ENCODE results near the gene GAS7. TPM values are rescaled to one million over a fixed set of nuclear protein-coding genes. Genes with fewer than 3 reads are reported as not detected.

GAS7 gene
- total and polyA plus RNA-seq, 2 experiments from 2014 or later: 1.9 to 10.7 TPM

DNA sequence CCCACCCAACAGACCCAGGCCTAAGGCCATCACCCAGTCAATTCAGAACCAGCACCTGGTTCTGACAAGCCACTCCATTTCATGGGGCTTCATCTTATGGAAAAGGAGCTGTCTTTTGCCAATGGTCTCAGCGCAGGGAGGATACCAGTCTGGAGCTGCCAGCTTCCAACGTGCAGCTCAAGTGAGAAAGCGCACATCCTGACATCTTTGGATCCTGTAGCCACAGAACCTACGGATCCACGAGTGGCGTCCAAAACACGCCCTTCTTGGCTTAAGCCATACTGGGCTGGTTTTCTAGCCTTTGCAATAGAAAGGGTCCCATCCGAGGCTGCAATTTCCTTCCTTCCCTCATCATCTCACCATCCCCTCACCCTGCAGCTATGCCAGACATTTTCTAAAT is 101.8 kb downstream of the GAS7 start:
- H3K36me3 Mint-ChIP-seq (ENCODE audit: low read depth): peaks cover 3% of the 10 kb centered on the region; the same call in 1 of the 3 replicates
- ATAC-seq (no peak), DNase-seq (ENCODE audit: low spot score) (no peak)
- Histone ChIP-seq H2AFZ (no peak overlapping the region), H3K79me2 (replicated peaks; ENCODE audit: insufficient read depth) (no peaks in the 10 kb centered on the region), H3K27me3 (ENCODE audit: insufficient read depth) (no peaks in the 10 kb centered on the region), H3K27ac (ENCODE audit: low read depth) (no peak overlapping the region), H3K36me3 (ENCODE audit: insufficient read depth) (no peaks in the 10 kb centered on the region), H3K4me2 (no peak overlapping the region), H3K4me3 (no peak overlapping the region), H3K9me2 (ENCODE audit: insufficient read depth) (no peaks in the 10 kb centered on the region), H3F3A (replicated peaks; ENCODE audit: low read depth) (no peaks in the 10 kb centered on the region), H4K20me1 (replicated peaks; ENCODE audit: insufficient read depth) (no peaks in the 10 kb centered on the region), H3K4me1 (ENCODE audit: insufficient read depth) (no peaks in the 10 kb centered on the region)
- TF ChIP-seq ZNF114 (CRISPR knock-in tag; IDR thresholded peaks at IDR 0.05): no peak
- no peak for TF ChIP-seq POLR2AphosphoS5 (IDR thresholded peaks at IDR 0.05; ENCODE audit: low read depth)
- no peak for TF ChIP-seq NANOG (IDR thresholded peaks at IDR 0.05; ENCODE audit: borderline replicate concordance)
- TF ChIP-seq EZH2 (IDR thresholded peaks at IDR 0.05; ENCODE audit: low read depth, unreplicated experiment): no peak
- TF ChIP-seq, protein P1, sequence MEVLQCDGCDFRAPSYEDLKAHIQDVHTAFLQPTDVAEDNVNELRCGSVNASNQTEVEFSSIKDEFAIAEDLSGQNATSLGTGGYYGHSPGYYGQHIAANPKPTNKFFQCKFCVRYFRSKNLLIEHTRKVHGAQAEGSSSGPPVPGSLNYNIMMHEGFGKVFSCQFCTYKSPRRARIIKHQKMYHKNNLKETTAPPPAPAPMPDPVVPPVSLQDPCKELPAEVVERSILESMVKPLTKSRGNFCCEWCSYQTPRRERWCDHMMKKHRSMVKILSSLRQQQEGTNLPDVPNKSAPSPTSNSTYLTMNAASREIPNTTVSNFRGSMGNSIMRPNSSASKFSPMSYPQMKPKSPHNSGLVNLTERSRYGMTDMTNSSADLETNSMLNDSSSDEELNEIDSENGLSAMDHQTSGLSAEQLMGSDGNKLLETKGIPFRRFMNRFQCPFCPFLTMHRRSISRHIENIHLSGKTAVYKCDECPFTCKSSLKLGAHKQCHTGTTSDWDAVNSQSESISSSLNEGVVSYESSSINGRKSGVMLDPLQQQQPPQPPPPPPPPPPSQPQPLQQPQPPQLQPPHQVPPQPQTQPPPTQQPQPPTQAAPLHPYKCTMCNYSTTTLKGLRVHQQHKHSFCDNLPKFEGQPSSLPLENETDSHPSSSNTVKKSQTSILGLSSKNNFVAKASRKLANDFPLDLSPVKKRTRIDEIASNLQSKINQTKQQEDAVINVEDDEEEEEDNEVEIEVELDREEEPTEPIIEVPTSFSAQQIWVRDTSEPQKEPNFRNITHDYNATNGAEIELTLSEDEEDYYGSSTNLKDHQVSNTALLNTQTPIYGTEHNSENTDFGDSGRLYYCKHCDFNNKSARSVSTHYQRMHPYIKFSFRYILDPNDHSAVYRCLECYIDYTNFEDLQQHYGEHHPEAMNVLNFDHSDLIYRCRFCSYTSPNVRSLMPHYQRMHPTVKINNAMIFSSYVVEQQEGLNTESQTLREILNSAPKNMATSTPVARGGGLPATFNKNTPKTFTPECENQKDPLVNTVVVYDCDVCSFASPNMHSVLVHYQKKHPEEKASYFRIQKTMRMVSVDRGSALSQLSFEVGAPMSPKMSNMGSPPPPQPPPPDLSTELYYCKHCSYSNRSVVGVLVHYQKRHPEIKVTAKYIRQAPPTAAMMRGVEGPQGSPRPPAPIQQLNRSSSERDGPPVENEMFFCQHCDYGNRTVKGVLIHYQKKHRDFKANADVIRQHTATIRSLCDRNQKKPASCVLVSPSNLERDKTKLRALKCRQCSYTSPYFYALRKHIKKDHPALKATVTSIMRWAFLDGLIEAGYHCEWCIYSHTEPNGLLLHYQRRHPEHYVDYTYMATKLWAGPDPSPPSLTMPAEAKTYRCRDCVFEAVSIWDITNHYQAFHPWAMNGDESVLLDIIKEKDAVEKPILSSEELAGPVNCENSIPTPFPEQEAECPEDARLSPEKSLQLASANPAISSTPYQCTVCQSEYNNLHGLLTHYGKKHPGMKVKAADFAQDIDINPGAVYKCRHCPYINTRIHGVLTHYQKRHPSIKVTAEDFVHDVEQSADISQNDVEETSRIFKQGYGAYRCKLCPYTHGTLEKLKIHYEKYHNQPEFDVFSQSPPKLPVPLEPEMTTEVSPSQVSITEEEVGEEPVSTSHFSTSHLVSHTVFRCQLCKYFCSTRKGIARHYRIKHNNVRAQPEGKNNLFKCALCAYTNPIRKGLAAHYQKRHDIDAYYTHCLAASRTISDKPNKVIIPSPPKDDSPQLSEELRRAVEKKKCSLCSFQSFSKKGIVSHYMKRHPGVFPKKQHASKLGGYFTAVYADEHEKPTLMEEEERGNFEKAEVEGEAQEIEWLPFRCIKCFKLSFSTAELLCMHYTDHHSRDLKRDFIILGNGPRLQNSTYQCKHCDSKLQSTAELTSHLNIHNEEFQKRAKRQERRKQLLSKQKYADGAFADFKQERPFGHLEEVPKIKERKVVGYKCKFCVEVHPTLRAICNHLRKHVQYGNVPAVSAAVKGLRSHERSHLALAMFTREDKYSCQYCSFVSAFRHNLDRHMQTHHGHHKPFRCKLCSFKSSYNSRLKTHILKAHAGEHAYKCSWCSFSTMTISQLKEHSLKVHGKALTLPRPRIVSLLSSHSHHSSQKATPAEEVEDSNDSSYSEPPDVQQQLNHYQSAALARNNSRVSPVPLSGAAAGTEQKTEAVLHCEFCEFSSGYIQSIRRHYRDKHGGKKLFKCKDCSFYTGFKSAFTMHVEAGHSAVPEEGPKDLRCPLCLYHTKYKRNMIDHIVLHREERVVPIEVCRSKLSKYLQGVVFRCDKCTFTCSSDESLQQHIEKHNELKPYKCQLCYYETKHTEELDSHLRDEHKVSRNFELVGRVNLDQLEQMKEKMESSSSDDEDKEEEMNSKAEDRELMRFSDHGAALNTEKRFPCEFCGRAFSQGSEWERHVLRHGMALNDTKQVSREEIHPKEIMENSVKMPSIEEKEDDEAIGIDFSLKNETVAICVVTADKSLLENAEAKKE (CRISPR knock-in tag; IDR thresholded peaks at IDR 0.05): no peak
- TF ChIP-seq, protein P2, sequence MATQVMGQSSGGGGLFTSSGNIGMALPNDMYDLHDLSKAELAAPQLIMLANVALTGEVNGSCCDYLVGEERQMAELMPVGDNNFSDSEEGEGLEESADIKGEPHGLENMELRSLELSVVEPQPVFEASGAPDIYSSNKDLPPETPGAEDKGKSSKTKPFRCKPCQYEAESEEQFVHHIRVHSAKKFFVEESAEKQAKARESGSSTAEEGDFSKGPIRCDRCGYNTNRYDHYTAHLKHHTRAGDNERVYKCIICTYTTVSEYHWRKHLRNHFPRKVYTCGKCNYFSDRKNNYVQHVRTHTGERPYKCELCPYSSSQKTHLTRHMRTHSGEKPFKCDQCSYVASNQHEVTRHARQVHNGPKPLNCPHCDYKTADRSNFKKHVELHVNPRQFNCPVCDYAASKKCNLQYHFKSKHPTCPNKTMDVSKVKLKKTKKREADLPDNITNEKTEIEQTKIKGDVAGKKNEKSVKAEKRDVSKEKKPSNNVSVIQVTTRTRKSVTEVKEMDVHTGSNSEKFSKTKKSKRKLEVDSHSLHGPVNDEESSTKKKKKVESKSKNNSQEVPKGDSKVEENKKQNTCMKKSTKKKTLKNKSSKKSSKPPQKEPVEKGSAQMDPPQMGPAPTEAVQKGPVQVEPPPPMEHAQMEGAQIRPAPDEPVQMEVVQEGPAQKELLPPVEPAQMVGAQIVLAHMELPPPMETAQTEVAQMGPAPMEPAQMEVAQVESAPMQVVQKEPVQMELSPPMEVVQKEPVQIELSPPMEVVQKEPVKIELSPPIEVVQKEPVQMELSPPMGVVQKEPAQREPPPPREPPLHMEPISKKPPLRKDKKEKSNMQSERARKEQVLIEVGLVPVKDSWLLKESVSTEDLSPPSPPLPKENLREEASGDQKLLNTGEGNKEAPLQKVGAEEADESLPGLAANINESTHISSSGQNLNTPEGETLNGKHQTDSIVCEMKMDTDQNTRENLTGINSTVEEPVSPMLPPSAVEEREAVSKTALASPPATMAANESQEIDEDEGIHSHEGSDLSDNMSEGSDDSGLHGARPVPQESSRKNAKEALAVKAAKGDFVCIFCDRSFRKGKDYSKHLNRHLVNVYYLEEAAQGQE (IDR thresholded peaks at IDR 0.05; ENCODE audit: unreplicated experiment): no peak
- no peak for TF ChIP-seq STAT1 (IDR thresholded peaks at IDR 0.05; ENCODE audit: unreplicated experiment)
- TF ChIP-seq, protein P3, sequence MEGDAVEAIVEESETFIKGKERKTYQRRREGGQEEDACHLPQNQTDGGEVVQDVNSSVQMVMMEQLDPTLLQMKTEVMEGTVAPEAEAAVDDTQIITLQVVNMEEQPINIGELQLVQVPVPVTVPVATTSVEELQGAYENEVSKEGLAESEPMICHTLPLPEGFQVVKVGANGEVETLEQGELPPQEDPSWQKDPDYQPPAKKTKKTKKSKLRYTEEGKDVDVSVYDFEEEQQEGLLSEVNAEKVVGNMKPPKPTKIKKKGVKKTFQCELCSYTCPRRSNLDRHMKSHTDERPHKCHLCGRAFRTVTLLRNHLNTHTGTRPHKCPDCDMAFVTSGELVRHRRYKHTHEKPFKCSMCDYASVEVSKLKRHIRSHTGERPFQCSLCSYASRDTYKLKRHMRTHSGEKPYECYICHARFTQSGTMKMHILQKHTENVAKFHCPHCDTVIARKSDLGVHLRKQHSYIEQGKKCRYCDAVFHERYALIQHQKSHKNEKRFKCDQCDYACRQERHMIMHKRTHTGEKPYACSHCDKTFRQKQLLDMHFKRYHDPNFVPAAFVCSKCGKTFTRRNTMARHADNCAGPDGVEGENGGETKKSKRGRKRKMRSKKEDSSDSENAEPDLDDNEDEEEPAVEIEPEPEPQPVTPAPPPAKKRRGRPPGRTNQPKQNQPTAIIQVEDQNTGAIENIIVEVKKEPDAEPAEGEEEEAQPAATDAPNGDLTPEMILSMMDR (conservative IDR thresholded peaks at IDR 0.05; ENCODE audit: low read depth in 2 of 2): no peak
- no peak for TF ChIP-seq CREB1 (CRISPR knock-in tag; IDR thresholded peaks at IDR 0.05; ENCODE audit: low read depth)
- TF ChIP-seq EZH2phosphoT487 (IDR thresholded peaks at IDR 0.05; ENCODE audit: unreplicated experiment): no peak
- TF ChIP-seq, protein P4, sequence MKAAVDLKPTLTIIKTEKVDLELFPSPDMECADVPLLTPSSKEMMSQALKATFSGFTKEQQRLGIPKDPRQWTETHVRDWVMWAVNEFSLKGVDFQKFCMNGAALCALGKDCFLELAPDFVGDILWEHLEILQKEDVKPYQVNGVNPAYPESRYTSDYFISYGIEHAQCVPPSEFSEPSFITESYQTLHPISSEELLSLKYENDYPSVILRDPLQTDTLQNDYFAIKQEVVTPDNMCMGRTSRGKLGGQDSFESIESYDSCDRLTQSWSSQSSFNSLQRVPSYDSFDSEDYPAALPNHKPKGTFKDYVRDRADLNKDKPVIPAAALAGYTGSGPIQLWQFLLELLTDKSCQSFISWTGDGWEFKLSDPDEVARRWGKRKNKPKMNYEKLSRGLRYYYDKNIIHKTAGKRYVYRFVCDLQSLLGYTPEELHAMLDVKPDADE (IDR thresholded peaks at IDR 0.05): no peak
- no peak for TF ChIP-seq ZNF331 (CRISPR knock-in tag; IDR thresholded peaks at IDR 0.05; ENCODE audit: low read depth)
- TF ChIP-seq JUNB (IDR thresholded peaks at IDR 0.05; ENCODE audit: unreplicated experiment): no peak
- H3K27me3 Mint-ChIP-seq (ENCODE audit: insufficient read depth, low read depth, poor library complexity): no peaks in the 10 kb centered on the region
- H3K4me1 Mint-ChIP-seq: no peaks in the 10 kb centered on the region
- peak overlapping the region; percentile 29; the same call in 1 of the 2 replicates for H3K27ac Mint-ChIP-seq
- no peak overlapping the region for H3K4me3 Mint-ChIP-seq
- peaks cover 5% of the 10 kb centered on the region; the same call in 2 of the 3 replicates for H3K9me3 Mint-ChIP-seq
